Endothelial cell of umbilical vein (primary cell): ENCODE measurements around the gene LHX4. TPM values are rescaled to one million over a fixed set of nuclear protein-coding genes. Genes with fewer than 3 reads are reported as not detected.

Experiments used
- BruUV-seq: library from RNA; stranded (reverse); fragments of 400-500 nt; replicated peaks from 2 replicates; lab custom pipeline; 2021; lab: Mats Ljungman, UMichigan
- CTCF ChIA-PET: fragments of 300-600, 350-600 bp; sonication (Branson Sonifier 250); formaldehyde crosslinking; loops from one replicate; lab custom pipeline; 2021; ENCODE audit warnings: antibody characterized with exemption, inconsistent platforms; lab: Charles Lee
- POLR2A ChIA-PET: fragments of 300-600, 350-600 bp; sonication (Branson Sonifier 250); formaldehyde crosslinking; loops from one replicate; lab custom pipeline; 2021; ENCODE audit warnings: antibody characterized with exemption, inconsistent platforms; lab: Charles Lee
- DNase-seq: peaks from one replicate; pipeline ENCODE4 v3.0.0-alpha.2; 2011; ENCODE audit warnings: low read depth, low spot score
- FAIRE-seq: peaks from 2 replicates; lab custom pipeline; 2011; peaks lifted over from hg19 to GRCh38; lab: Jason Lieb, UNC
- H2AFZ ChIP-seq: 2 replicates; pipeline ENCODE4 v1.6.0; 2012; ENCODE audit warnings: low read depth, low read length, control low read depth, inconsistent platforms
- H3K27ac ChIP-seq: 2 replicates; pipeline ENCODE4 v1.5.1; 2011; ENCODE audit warnings: low read depth, mild to moderate bottlenecking, control low read depth, low read length, moderate library complexity; ENCODE audit not compliant: insufficient read depth
- H3K27me3 ChIP-seq, 2 experiments: 2 replicates each; pipeline versions ENCODE4 v1.6.0 to v1.6.1; 2011; ENCODE audit warnings: low read length in 2 of 2, mixed read lengths in 1 of 2; ENCODE audit not compliant: control insufficient read depth in 2 of 2, insufficient read depth in 2 of 2
- H3K36me3 ChIP-seq, 2 experiments: 2 replicates in 1 of 2; 3 replicates in 1 of 2; pipeline ENCODE4 v1.5.1; 2011; ENCODE audit warnings: low read length in 2 of 2, mild to moderate bottlenecking in 1 of 2, moderate library complexity in 1 of 2; ENCODE audit not compliant: control insufficient read depth in 2 of 2, insufficient read depth in 2 of 2; ENCODE audit errors: extremely low read depth in 1 of 2
- H3K4me1 ChIP-seq: 3 replicates; pipeline ENCODE4 v1.5.1; 2011; ENCODE audit warnings: mild to moderate bottlenecking, low read length; ENCODE audit not compliant: control insufficient read depth, insufficient read depth; ENCODE audit errors: extremely low read depth
- H3K4me2 ChIP-seq: 2 replicates; pipeline ENCODE4 v1.6.1; 2011; ENCODE audit warnings: low read length, control low read depth, mixed read lengths; ENCODE audit not compliant: insufficient read depth
- H3K4me3 ChIP-seq, 3 experiments: fragments of 200-600 bp in 1 of 3; sonication (generic), shearing (Covaris generic) in 1 of 3; replicated peaks in 1 of 3; 2 replicates each; pipeline ENCODE4 v1.5.1; 2011 to 2016; ENCODE audit warnings: control low read depth in 3 of 3, low read length in 3 of 3, mild to moderate bottlenecking in 2 of 3, inconsistent platforms in 1 of 3, low read depth in 1 of 3, moderate library complexity in 1 of 3; ENCODE audit not compliant: insufficient read depth in 1 of 3
- H3K79me2 ChIP-seq: 2 replicates; pipeline ENCODE4 v1.6.0; 2012; ENCODE audit warnings: low read length, inconsistent platforms; ENCODE audit not compliant: control insufficient read depth, insufficient read depth
- H3K9ac ChIP-seq: replicated peaks from 2 replicates; pipeline ENCODE3; 2011; ENCODE audit warnings: low read length, control low read depth; ENCODE audit not compliant: insufficient read depth; ENCODE audit errors: extremely low read depth
- H3K9me1 ChIP-seq: replicated peaks from 3 replicates; pipeline ENCODE4 v1.6.0; 2011; ENCODE audit warnings: mild to moderate bottlenecking, low read length; ENCODE audit not compliant: control insufficient read depth, insufficient read depth; ENCODE audit errors: extremely low read depth
- H3K9me3 ChIP-seq: replicated peaks from 2 replicates; pipeline ENCODE4 v1.5.1; 2012; ENCODE audit warnings: low read length, inconsistent platforms; ENCODE audit not compliant: control insufficient read depth, insufficient read depth
- H4K20me1 ChIP-seq: replicated peaks from 2 replicates; pipeline ENCODE3; 2011; ENCODE audit warnings: mild to moderate bottlenecking, low read length; ENCODE audit not compliant: control insufficient read depth, insufficient read depth; ENCODE audit errors: extremely low read depth
- CTCF ChIP-seq, 2 donors: IDR thresholded peaks; 1 replicate in 1 of 2; 2 replicates in 1 of 2; pipeline ENCODE4 v1.5.1; 2011; ENCODE audit warnings: low read length in 2 of 2, mild to moderate bottlenecking in 2 of 2, moderate library complexity in 2 of 2, control low read depth in 1 of 2, inconsistent platforms in 1 of 2, low read depth in 1 of 2; ENCODE audit not compliant: insufficient read depth in 1 of 2; ENCODE audit errors: extremely low read depth in 1 of 2
- EZH2 ChIP-seq: IDR thresholded peaks from 2 replicates; pipeline ENCODE4 v1.6.1; 2012; ENCODE audit warnings: borderline replicate concordance, low read depth, mild to moderate bottlenecking, moderate library complexity, low read length, inconsistent platforms; ENCODE audit not compliant: severe bottlenecking
- FOS ChIP-seq: IDR thresholded peaks from 2 replicates; pipeline ENCODE4 v1.6.1; 2011; ENCODE audit warnings: mild to moderate bottlenecking, low read length, moderate library complexity, borderline replicate concordance; ENCODE audit not compliant: insufficient read depth
- GATA2 ChIP-seq: IDR thresholded peaks from 2 replicates; pipeline ENCODE4 v1.7.0; 2011; ENCODE audit warnings: low read depth, mild to moderate bottlenecking, moderate library complexity, mixed read lengths, low read length; ENCODE audit not compliant: insufficient read length, insufficient read depth
- JUN ChIP-seq: IDR thresholded peaks from 2 replicates; pipeline ENCODE4 v1.6.1; 2011; ENCODE audit warnings: borderline replicate concordance, low read depth; ENCODE audit not compliant: insufficient read length, insufficient read depth
- MAX ChIP-seq: IDR thresholded peaks from 2 replicates; pipeline ENCODE4 v1.6.1; 2011; ENCODE audit not compliant: insufficient read depth, insufficient read length
- MYC ChIP-seq: IDR thresholded peaks from one replicate; pipeline ENCODE4 v1.6.1; 2011; ENCODE audit warnings: mild to moderate bottlenecking, low read depth, low read length
- POLR2A ChIP-seq: IDR thresholded peaks from 2 replicates; pipeline ENCODE4 v1.6.1; 2012; ENCODE audit warnings: low read depth, mild to moderate bottlenecking, control low read depth, low read length
- POLR2AphosphoS5 ChIP-seq: IDR thresholded peaks from 2 replicates; pipeline ENCODE4 v1.6.1; 2012; ENCODE audit warnings: low read depth, mild to moderate bottlenecking, control low read depth, low read length, moderate library complexity; ENCODE audit not compliant: insufficient read depth
- dilution Hi-C: fragments of 300-500 bp; cut with MboI; formaldehyde crosslinking; loops from one replicate; pipeline ENCODE4 v1.15.0; 2019; ENCODE audit warnings: low sequenced_read_pairs; ENCODE audit not compliant: extremely low pct_ligation_motif_present
- intact Hi-C: fragments of 100-400 bp; cut with micrococcal nuclease; formaldehyde crosslinking; loops from one replicate; pipeline ENCODE4 v1.10.0; 2022
- polyA plus RNA-seq, 4 experiments: library from polyadenylated mRNA; depleted of rRNA in 3 of 4; stranded (reverse) in 3 of 4; unstranded in 1 of 4; fragments of >200 nt; gene quantifications; 2 replicates each; pipeline versions ENCODE4 v1.2.1 to v1.2.3, GENCODE V29; 2011 to 2012; ENCODE audit warnings: missing spikeins in 1 of 4
- total RNA-seq: library from RNA; stranded (reverse); gene quantifications from 2 replicates; pipeline ENCODE4 v1.2.3, GENCODE V29; 2021

Gene LHX4
- total and polyA plus RNA-seq, 2 donors (not counting 3 experiments of a cell fraction or from before 2014, with no cell fraction given): not detected

- no peaks in the 10 kb centered on the region for H3K36me3 ChIP-seq
- no peaks in the 10 kb centered on the region for H3K79me2 ChIP-seq
- POLR2A ChIA-PET: no interaction called here
- dilution Hi-C loops (no loop called here), intact Hi-C loops (no loop called here)
- H3K9me3 ChIP-seq: no peaks in the 10 kb centered on the region
- no peak overlapping the region for H2AFZ ChIP-seq
- DNase-seq (no peak), FAIRE-seq (peak; percentile 31)
- no peak overlapping the region for H3K4me3 ChIP-seq
- CTCF ChIA-PET: interaction anchor here (0.6 to 1.7 kb wide), 4 partner anchors 166 to 253 kb away, joined by 3 to 5 read pairs (median 3); no protein-coding TSS in a partner anchor
- H3K9me1 ChIP-seq: no peaks in the 10 kb centered on the region
- H4K20me1 ChIP-seq: no peaks in the 10 kb centered on the region
- no peaks in the 10 kb centered on the region for H3K4me1 ChIP-seq
- H3K27ac ChIP-seq: no peak overlapping the region
- TF ChIP-seq JUN: no peak
- no peak for TF ChIP-seq EZH2
- TF ChIP-seq FOS: no peak
- no peak for TF ChIP-seq POLR2A
- TF ChIP-seq GATA2: no peak
- no peak for TF ChIP-seq MYC
- BruUV-seq: no TSS peak
- H3K4me2 ChIP-seq: no peak overlapping the region
- peaks cover 3 to 5% of the 10 kb centered on the region in 2 experiments for H3K27me3 ChIP-seq
- no peak overlapping the region for H3K9ac ChIP-seq
Measured at GRCh38 chr1:180247580-180247979, 17.5 kb downstream of the LHX4 start.

- no peak overlapping the region for H3K4me2 ChIP-seq
- FAIRE-seq: no peak
- CTCF ChIA-PET: interaction anchor here (0.6 to 1.7 kb wide), 3 partner anchors 168 to 254 kb away, joined by 3 to 5 read pairs (median 3); no protein-coding TSS in a partner anchor
- BruUV-seq: no TSS peak
- no peaks in the 10 kb centered on the region for H3K9me1 ChIP-seq
- TF ChIP-seq POLR2AphosphoS5 (no peak), POLR2A (no peak), EZH2 (no peak), JUN (no peak), MYC (no peak), GATA2 (no peak), CTCF (IDR thresholded peaks at IDR 0.05; ENCODE audit: extremely low read depth in 1 of 2, insufficient read depth in 1 of 2, low read depth in 1 of 2, low read length in 2 of 2) (no peak), MAX (no peak), FOS (no peak)
- H3K4me3 ChIP-seq: no peak overlapping the region
- H3K9ac ChIP-seq: no peak overlapping the region
- no peak overlapping the region for H3K27ac ChIP-seq
- H2AFZ ChIP-seq: no peak overlapping the region
- H3K27me3 ChIP-seq: peaks cover 3% of the 10 kb centered on the region in 2 experiments
- H3K79me2 ChIP-seq: no peaks in the 10 kb centered on the region
- H3K4me1 ChIP-seq: no peaks in the 10 kb centered on the region
- H3K9me3 ChIP-seq: no peaks in the 10 kb centered on the region
- H4K20me1 ChIP-seq: no peaks in the 10 kb centered on the region
- dilution Hi-C loops: no loop called here
- no peaks in the 10 kb centered on the region for H3K36me3 ChIP-seq
- POLR2A ChIA-PET: no interaction called here
- no peak for DNase-seq
- intact Hi-C loops: no loop called here
Measured at GRCh38 chr1:180248176-180248575, 18.1 kb downstream of the LHX4 start.
